ENCODE measurements around the gene OR10T2.
"Not testable (repeated sequence)": the region's sequence is repeated elsewhere in the genome, so short reads cannot be mapped to it uniquely, and the experiment has no call there.

Gene OR10T2

DNA sequence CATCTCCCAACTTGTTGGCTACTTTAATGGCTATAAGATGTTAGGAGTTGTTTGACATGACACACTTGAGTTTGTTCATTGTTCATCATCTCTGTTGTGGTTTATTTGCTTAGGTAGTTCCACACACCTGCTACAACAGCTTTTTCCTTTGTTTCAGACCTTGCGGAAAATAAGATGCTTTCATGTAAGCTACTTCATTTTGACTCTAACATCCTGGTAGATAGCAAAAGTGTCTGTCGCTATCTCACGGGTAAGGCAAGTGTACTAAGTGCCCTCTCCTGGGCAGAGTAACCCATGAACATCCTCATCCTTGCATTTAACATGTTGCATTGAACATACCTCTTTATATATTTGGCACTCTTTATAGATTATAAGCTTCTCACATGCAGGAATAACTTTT, 1.6 kb upstream of the OR10T2 start:
- Histone ChIP-seq H3K27ac (ENCODE audit: low read depth, low read length) (no peak overlapping the region), H3K27me3 (ENCODE audit: control insufficient read depth in 5 of 5, insufficient read depth in 4 of 5, low read length in 5 of 5) (no peaks in the 10 kb centered on the region), H3K4me3 (ENCODE audit: low read depth in 1 of 5, low read length in 5 of 5) (no peak overlapping the region)

DNA sequence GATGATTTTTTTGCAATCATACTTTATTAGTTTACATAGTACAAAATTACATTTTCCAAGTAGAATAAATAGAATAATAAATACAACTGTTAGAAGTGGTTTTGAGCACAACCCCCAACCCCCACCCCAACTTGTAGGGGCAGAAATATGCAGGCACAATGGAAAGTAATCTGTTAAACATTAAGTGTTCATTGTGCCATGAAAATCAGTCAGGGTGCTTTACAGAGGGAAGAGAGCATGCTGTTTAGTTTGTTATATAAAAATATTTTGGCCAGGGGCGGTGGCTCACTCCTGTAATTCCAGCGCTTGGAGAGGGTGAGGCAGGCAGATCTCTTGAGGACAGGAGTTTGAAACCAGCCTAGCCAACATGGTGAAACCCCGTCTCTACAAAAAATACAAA, 2.6 kb downstream of the OR10T2 start:
- H3K9ac ChIP-seq (ENCODE audit: low read length in 5 of 5): no peak overlapping the region
- H3K4me1 ChIP-seq (ENCODE audit: control insufficient read depth in 5 of 5, insufficient read depth in 5 of 5, low read length in 5 of 5): no peaks in the 10 kb centered on the region
- no peaks in the 10 kb centered on the region for H3K9me3 ChIP-seq (ENCODE audit: control insufficient read depth in 5 of 5, low read length in 5 of 5)
- no peaks in the 10 kb centered on the region for H3K27me3 ChIP-seq (ENCODE audit: control insufficient read depth in 5 of 5, insufficient read depth in 4 of 5, low read length in 5 of 5)
- no peaks in the 10 kb centered on the region for H3K36me3 ChIP-seq (ENCODE audit: control insufficient read depth in 5 of 5, insufficient read depth in 5 of 5, low read length in 5 of 5)
- H3K4me3 ChIP-seq (ENCODE audit: low read depth in 1 of 5, low read length in 5 of 5): no peak overlapping the region
- no peak overlapping the region for H3K27ac ChIP-seq (ENCODE audit: low read depth, low read length)

More for the DNA sequence above, 1.6 kb upstream of the OR10T2 start:
- Histone ChIP-seq H3K9me3 (ENCODE audit: control insufficient read depth in 5 of 5, low read length in 5 of 5) (no peaks in the 10 kb centered on the region), H3K9ac (ENCODE audit: low read length in 5 of 5) (no peak overlapping the region), H3K4me1 (ENCODE audit: control insufficient read depth in 5 of 5, insufficient read depth in 5 of 5, low read length in 5 of 5) (no peaks in the 10 kb centered on the region), H3K36me3 (ENCODE audit: control insufficient read depth in 5 of 5, insufficient read depth in 5 of 5, low read length in 5 of 5) (no peaks in the 10 kb centered on the region)

DNA sequence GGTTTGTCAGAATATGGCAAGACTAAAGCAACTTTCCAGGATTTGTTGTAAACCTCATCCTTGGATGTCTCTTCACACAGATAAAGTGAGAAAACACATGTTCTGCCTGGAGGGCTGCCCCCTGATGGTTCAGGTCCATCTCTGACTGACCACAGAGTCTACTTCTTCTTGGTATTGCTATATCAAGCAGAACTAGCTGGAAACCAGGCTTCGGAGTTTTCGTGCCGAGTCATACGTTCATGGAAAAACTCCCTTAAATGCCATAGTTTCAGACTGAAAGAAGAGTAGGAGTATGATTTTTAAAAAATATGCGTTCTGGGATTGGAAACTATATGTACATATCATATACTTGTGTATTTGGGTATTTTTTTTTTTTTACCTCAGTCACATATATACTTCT, 5.8 kb downstream of the OR10T2 start:
- H3K4me3 ChIP-seq (ENCODE audit: low read depth in 1 of 5, low read length in 5 of 5): no peak overlapping the region

DNA sequence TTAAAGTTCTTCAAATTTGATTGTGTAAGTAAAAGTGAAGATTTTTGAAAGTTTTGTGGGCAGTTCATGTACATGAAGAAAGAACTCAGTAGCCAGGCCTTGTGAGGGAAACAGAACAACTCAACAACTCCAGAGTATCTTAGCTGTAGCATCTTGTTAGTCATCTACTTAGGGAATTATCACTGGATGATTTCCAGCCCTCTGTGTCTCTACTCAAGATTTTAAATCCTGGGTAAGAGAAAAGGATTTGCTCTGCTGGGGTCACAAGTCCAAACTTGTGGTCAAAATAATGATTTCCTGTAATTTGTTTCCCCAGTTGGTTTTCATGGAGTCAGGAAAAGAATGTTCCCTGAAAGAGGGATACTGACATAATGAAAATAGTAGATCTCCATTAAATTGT, 8.2 kb downstream of the OR10T2 start:
- Histone ChIP-seq H3K4me3 (ENCODE audit: low read depth in 1 of 5, low read length in 5 of 5) (no peak overlapping the region), H3K27me3 (ENCODE audit: control insufficient read depth in 5 of 5, insufficient read depth in 4 of 5, low read length in 5 of 5) (no peaks in the 10 kb centered on the region), H3K9me3 (ENCODE audit: control insufficient read depth in 5 of 5, low read length in 5 of 5) (no peaks in the 10 kb centered on the region), H3K4me1 (ENCODE audit: control insufficient read depth in 5 of 5, insufficient read depth in 5 of 5, low read length in 5 of 5) (no peaks in the 10 kb centered on the region), H3K27ac (ENCODE audit: low read depth, low read length) (no peak overlapping the region), H3K9ac (ENCODE audit: low read length in 5 of 5) (no peak overlapping the region), H3K36me3 (ENCODE audit: control insufficient read depth in 5 of 5, insufficient read depth in 5 of 5, low read length in 5 of 5) (no peaks in the 10 kb centered on the region)

More for the DNA sequence above, 5.8 kb downstream of the OR10T2 start:
- no peaks in the 10 kb centered on the region for H3K36me3 ChIP-seq (ENCODE audit: control insufficient read depth in 5 of 5, insufficient read depth in 5 of 5, low read length in 5 of 5)
- H3K9ac ChIP-seq (ENCODE audit: low read length in 5 of 5): no peak overlapping the region
- H3K9me3 ChIP-seq (ENCODE audit: control insufficient read depth in 5 of 5, low read length in 5 of 5): no peaks in the 10 kb centered on the region
- H3K27ac ChIP-seq (ENCODE audit: low read depth, low read length): no peak overlapping the region
- H3K27me3 ChIP-seq (ENCODE audit: control insufficient read depth in 5 of 5, insufficient read depth in 4 of 5, low read length in 5 of 5): no peaks in the 10 kb centered on the region
- H3K4me1 ChIP-seq (ENCODE audit: control insufficient read depth in 5 of 5, insufficient read depth in 5 of 5, low read length in 5 of 5): no peaks in the 10 kb centered on the region

DNA sequence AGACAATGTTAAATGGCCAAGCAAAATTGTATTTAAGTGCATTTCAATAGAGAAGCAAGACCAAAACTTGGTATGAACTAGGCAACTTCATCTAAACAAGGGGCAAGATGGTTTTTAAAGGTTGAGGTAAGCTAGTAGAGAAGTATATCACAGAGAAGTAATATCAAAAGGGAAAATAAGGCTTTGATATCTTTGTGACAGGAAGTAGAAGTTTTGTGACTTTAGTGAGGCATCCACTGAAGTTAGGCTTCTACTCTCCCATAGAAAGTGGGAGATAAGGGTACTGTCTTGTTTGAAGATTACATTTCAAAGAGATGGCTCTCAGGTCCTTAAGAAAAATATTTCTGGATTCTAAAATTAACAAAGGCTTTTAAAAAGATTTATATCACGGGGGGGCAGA, 8.9 kb downstream of the OR10T2 start:
- Histone ChIP-seq H3K4me3 (ENCODE audit: low read depth in 1 of 5, low read length in 5 of 5) (no peak overlapping the region), H3K9me3 (ENCODE audit: control insufficient read depth in 5 of 5, low read length in 5 of 5) (no peaks in the 10 kb centered on the region), H3K27me3 (ENCODE audit: control insufficient read depth in 5 of 5, insufficient read depth in 4 of 5, low read length in 5 of 5) (no peaks in the 10 kb centered on the region), H3K27ac (ENCODE audit: low read depth, low read length) (no peak overlapping the region), H3K4me1 (ENCODE audit: control insufficient read depth in 5 of 5, insufficient read depth in 5 of 5, low read length in 5 of 5) (no peaks in the 10 kb centered on the region), H3K36me3 (ENCODE audit: control insufficient read depth in 5 of 5, insufficient read depth in 5 of 5, low read length in 5 of 5) (no peaks in the 10 kb centered on the region), H3K9ac (ENCODE audit: low read length in 5 of 5) (no peak overlapping the region)

DNA sequence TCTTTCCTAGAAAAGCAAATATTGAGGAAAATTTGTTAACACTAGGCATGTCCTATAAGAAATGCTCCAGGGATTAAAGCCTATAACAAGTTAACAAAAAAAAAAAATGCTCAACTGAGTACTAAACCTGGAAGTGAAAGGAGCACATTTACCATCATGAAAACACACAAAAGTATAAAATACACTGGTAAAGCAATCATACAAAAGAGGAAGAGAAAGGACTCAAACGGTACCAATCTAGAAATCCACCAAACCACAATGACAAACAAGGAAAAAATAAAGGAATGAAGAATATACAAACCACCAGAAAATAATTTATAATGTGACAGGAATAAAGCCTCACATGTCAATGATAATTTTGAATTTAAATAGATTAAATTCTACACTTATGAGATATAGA, 24.4 kb downstream of the OR10T2 start:
- H3K9me3 ChIP-seq (ENCODE audit: control insufficient read depth in 5 of 5, low read length in 5 of 5): peaks cover 4 to 14% (median 11%) of the 10 kb centered on the region in 5 donors
- H3K4me3 ChIP-seq (ENCODE audit: low read depth in 1 of 5, low read length in 5 of 5): no peak overlapping the region
- H3K36me3 ChIP-seq (ENCODE audit: control insufficient read depth in 5 of 5, insufficient read depth in 5 of 5, low read length in 5 of 5): no peaks in the 10 kb centered on the region
- no peaks in the 10 kb centered on the region for H3K4me1 ChIP-seq (ENCODE audit: control insufficient read depth in 5 of 5, insufficient read depth in 5 of 5, low read length in 5 of 5)
- H3K9ac ChIP-seq (ENCODE audit: low read length in 5 of 5): no peak overlapping the region
- H3K27me3 ChIP-seq (ENCODE audit: control insufficient read depth in 5 of 5, insufficient read depth in 4 of 5, low read length in 5 of 5): no peaks in the 10 kb centered on the region
- H3K27ac ChIP-seq (ENCODE audit: low read depth, low read length): no peak overlapping the region

DNA sequence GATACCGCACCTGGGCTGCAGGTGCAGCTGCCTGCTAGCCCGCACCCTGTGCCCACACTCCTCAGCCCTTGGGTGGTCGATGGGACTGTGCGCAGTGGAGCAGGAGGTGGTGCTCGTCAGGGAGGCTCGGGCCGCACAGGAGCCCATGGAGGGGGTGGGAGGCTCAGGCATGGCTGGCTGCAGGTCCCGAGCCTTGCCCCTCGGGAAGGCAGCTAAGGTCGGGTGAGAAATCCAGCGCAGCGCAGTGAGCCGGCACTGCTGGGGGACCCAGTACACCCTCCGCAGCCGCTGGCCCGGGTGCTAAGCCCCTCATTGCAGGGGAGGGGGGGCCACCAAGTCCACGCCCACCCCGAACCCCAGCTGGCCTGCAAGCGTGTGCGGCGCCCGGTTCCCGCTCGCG, 25.2 kb downstream of the OR10T2 start:
- not testable (repeated sequence) for H3K27me3 ChIP-seq (ENCODE audit: control insufficient read depth in 5 of 5, insufficient read depth in 4 of 5, low read length in 5 of 5)
- H3K9me3 ChIP-seq (ENCODE audit: control insufficient read depth in 5 of 5, low read length in 5 of 5): peaks cover 4 to 14% (median 11%) of the 10 kb centered on the region in 5 donors

DNA sequence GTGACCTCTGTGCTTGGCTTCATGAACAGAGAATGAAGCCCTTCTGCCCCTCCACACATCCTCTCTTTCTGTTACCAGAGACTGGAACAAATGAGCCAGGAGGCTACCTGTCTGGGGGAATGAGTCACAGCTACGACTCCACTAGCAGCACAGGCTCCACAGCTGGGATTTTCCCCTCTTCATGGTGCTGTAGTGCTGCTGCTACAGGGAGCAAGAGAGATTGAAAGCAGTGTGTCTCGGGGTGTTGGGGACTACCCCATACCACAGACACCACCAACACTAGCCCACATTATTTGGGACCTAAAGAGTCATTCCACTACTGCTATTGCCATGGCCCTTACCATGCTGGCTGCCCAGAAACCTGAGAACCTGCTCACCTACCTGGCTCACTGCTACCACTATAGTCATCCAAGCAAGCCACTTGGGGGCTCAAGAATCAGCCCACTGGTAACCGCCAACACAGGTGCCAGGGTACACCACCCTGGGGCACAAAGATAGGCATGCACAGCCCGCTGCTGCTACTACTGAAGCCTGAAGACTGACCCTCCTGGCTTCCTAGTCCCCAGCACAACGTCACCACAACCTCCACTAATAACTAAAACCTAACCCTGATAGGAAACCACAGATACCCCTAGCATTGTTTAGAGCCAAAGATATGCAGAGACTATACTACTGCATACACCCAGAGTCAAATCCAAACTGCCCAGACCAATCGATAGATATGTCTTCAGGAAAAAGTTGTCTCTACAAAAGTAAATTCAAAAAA, 27.9 kb downstream of the OR10T2 start:
- H3K9ac ChIP-seq (ENCODE audit: low read length in 5 of 5): no peak overlapping the region
- H3K4me3 ChIP-seq (ENCODE audit: low read depth in 1 of 5, low read length in 5 of 5): no peak overlapping the region
- H3K27me3 ChIP-seq (ENCODE audit: control insufficient read depth in 5 of 5, insufficient read depth in 4 of 5, low read length in 5 of 5): no peaks in the 10 kb centered on the region
- no peaks in the 10 kb centered on the region for H3K4me1 ChIP-seq (ENCODE audit: control insufficient read depth in 5 of 5, insufficient read depth in 5 of 5, low read length in 5 of 5)
- no peaks in the 10 kb centered on the region for H3K36me3 ChIP-seq (ENCODE audit: control insufficient read depth in 5 of 5, insufficient read depth in 5 of 5, low read length in 5 of 5)
- H3K9me3 ChIP-seq (ENCODE audit: control insufficient read depth in 5 of 5, low read length in 5 of 5): peaks cover 4 to 14% (median 11%) of the 10 kb centered on the region in 5 donors
- H3K27ac ChIP-seq (ENCODE audit: low read depth, low read length): no peak overlapping the region

More for the DNA sequence above, 25.2 kb downstream of the OR10T2 start:
- not testable (repeated sequence) for H3K4me1 ChIP-seq (ENCODE audit: control insufficient read depth in 5 of 5, insufficient read depth in 5 of 5, low read length in 5 of 5); H3K9ac ChIP-seq (ENCODE audit: low read length in 5 of 5); H3K36me3 ChIP-seq (ENCODE audit: control insufficient read depth in 5 of 5, insufficient read depth in 5 of 5, low read length in 5 of 5); H3K27ac ChIP-seq (ENCODE audit: low read depth, low read length); H3K4me3 ChIP-seq (ENCODE audit: low read depth in 1 of 5, low read length in 5 of 5)

DNA sequence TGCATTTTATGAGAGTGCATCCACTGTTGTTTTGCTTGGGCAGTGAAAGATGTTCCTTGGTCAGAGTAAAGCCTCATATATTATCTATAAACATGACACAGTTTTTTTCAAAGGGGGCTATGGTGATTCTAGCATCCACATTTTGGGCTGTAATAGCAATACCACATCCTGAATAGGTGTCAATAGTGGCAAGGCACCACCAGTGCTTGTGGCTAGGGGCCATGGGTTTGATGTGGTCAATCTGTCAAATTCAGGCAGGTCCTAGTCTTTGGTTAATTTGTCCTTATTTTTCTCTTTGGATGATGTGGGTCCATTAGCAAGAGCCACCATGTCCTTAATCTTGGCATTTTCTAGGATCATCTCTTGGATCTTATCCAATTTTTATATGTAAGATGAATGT, 32.5 kb downstream of the OR10T2 start:
- Histone ChIP-seq H3K9me3 (ENCODE audit: control insufficient read depth in 5 of 5, low read length in 5 of 5) (peaks cover 3 to 10% (median 8%) of the 10 kb centered on the region in 5 donors), H3K4me3 (ENCODE audit: low read depth in 1 of 5, low read length in 5 of 5) (no peak overlapping the region), H3K36me3 (ENCODE audit: control insufficient read depth in 5 of 5, insufficient read depth in 5 of 5, low read length in 5 of 5) (no peaks in the 10 kb centered on the region), H3K27me3 (ENCODE audit: control insufficient read depth in 5 of 5, insufficient read depth in 4 of 5, low read length in 5 of 5) (peaks cover 0 to 2% (median 0%) of the 10 kb centered on the region in 5 donors), H3K4me1 (ENCODE audit: control insufficient read depth in 5 of 5, insufficient read depth in 5 of 5, low read length in 5 of 5) (no peaks in the 10 kb centered on the region), H3K27ac (ENCODE audit: low read depth, low read length) (no peak overlapping the region), H3K9ac (ENCODE audit: low read length in 5 of 5) (no peak overlapping the region)

DNA sequence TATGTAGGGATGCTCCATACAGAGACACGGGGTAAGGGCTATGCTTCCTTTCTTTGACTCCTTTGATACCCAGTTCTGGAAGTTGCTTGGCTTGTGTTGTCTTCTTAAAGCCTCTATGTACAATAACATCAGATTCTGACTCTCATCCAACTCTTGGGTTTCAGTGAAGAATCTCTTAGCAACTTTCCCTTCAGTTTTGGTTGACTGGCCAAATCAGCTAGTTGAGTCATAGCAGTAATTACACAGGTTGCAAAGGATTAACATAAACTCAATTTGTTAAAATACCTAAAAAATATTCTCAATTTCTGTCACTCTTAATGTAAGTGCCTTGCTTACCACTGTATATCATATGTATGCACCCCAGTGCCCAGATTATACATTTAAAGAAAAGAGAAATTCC, 36.3 kb downstream of the OR10T2 start:
- H3K4me3 ChIP-seq (ENCODE audit: low read depth in 1 of 5, low read length in 5 of 5): no peak overlapping the region
- no peaks in the 10 kb centered on the region for H3K4me1 ChIP-seq (ENCODE audit: control insufficient read depth in 5 of 5, insufficient read depth in 5 of 5, low read length in 5 of 5)
- H3K27ac ChIP-seq (ENCODE audit: low read depth, low read length): no peak overlapping the region
- H3K9ac ChIP-seq (ENCODE audit: low read length in 5 of 5): no peak overlapping the region
- peaks cover 0 to 2% (median 0%) of the 10 kb centered on the region in 5 donors for H3K9me3 ChIP-seq (ENCODE audit: control insufficient read depth in 5 of 5, low read length in 5 of 5)
- peaks cover 0 to 5% (median 0%) of the 10 kb centered on the region in 5 donors for H3K27me3 ChIP-seq (ENCODE audit: control insufficient read depth in 5 of 5, insufficient read depth in 4 of 5, low read length in 5 of 5)
- H3K36me3 ChIP-seq (ENCODE audit: control insufficient read depth in 5 of 5, insufficient read depth in 5 of 5, low read length in 5 of 5): no peaks in the 10 kb centered on the region
